PFSK-1 (cell line): Measurements from ENCODE around the gene RND1.

Experiments
- FOXP2 ChIP-seq: optimal IDR thresholded peaks from 2 replicates; pipeline ENCODE3; 2011; ENCODE audit warnings: borderline replicate concordance, control low read depth, inconsistent platforms; ENCODE audit not compliant: insufficient read depth; ENCODE audit errors: extremely low read length, extremely low read depth
- POLR2AphosphoS5 ChIP-seq: IDR thresholded peaks from 2 replicates; pipeline ENCODE4 v1.6.1; 2012; ENCODE audit warnings: low read depth, mild to moderate bottlenecking, control low read depth, low read length, moderate library complexity
- REST ChIP-seq, 2 experiments: IDR thresholded peaks; 2 replicates each; pipeline versions ENCODE4 v1.6.1 to v1.8.0; 2011 to 2012; ENCODE audit warnings: low read depth in 2 of 2, low read length in 2 of 2, control low read depth in 1 of 2, inconsistent platforms in 1 of 2, mild to moderate bottlenecking in 1 of 2, moderate library complexity in 1 of 2; ENCODE audit not compliant: insufficient read depth in 1 of 2
- SIN3A ChIP-seq: IDR thresholded peaks from 2 replicates; pipeline ENCODE4 v1.6.1; 2012; ENCODE audit warnings: mild to moderate bottlenecking, low read length, moderate library complexity, borderline replicate concordance; ENCODE audit not compliant: insufficient read depth
- TAF1 ChIP-seq: IDR thresholded peaks from 2 replicates; pipeline ENCODE4 v1.6.1; 2012; ENCODE audit warnings: low read length, control low read depth, borderline replicate concordance; ENCODE audit not compliant: insufficient read depth

RND1 gene

DNA sequence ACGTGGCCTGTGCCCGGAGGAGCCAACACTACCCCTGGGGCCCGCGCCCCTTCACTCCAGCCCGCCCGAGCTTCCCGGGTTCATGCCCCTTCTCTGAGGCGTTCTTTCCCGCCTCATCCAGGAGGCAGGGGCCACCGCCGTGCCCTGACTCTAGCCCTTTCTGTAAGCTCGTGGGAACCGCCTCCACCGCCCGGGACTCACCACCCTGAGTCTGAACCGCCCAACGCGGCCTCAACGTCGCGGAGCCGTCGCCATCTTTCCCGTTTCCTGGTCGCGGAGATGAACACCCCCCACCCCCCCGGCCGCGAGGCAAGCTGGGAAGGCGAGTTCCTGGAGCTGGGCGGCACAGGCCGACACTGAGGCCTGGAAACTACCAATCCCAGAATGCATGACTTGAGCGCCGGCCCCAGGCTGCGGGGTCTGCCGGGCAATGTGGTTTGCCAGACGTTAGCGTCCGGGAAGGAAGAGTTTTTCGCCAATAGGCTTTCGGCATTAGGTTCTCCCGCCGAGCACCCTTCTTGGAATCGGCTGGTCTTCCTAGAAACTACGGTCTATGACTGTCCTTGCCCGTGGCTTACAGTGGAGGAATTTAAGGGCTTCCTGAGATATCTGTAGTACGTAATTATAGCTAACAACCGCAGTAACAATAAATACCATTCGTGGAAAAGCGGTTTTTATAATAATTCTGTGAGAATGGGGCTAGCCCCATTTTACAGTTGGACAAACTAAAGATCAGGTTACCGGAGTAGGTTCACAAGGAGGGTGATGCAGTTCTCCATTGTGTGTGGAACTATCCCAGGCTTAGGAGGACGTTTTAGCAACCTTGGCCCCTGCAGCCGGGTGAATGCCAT, 13.6 kb downstream of the RND1 start, which contains the start of gene DDX23:
TSS of gene DDX23 (minus strand) at position 281 of the 851 bp plus-strand sequence. CDS start 6,381 bp downstream, outside the sequence.
- peak; percentile 24 for TF ChIP-seq FOXP2
- peak; percentile 72 for TF ChIP-seq POLR2AphosphoS5
- TF ChIP-seq SIN3A: peak; percentile 18; the same call in 1 of the 2 replicates
- peak in 1 of 2 experiments; percentile 34; a peak in 1 of 4 replicates for TF ChIP-seq REST (IDR thresholded peaks at IDR 0.05; ENCODE audit: insufficient read depth in 1 of 2, low read depth in 2 of 2, low read length in 2 of 2)
- TF ChIP-seq TAF1: peak; percentile 90

GRCh38 chr12:48838048-48838447, 27.6 kb downstream of the RND1 start:
- TF ChIP-seq REST (IDR thresholded peaks at IDR 0.05; ENCODE audit: insufficient read depth in 1 of 2, low read depth in 2 of 2, low read length in 2 of 2) (no peak), TAF1 (no peak), SIN3A (no peak), POLR2AphosphoS5 (no peak), FOXP2 (no peak)

- no peak for TF ChIP-seq TAF1
- TF ChIP-seq REST (IDR thresholded peaks at IDR 0.05; ENCODE audit: insufficient read depth in 1 of 2, low read depth in 2 of 2, low read length in 2 of 2): no peak
- TF ChIP-seq FOXP2: no peak
- no peak for TF ChIP-seq SIN3A
- TF ChIP-seq POLR2AphosphoS5: no peak
Observed at GRCh38 chr12:48832321-48833060, 33.2 kb downstream of the RND1 start.

- no peak for TF ChIP-seq REST (IDR thresholded peaks at IDR 0.05; ENCODE audit: insufficient read depth in 1 of 2, low read depth in 2 of 2, low read length in 2 of 2)
Observed at GRCh38 chr12:48831257-48831656, 34.4 kb downstream of the RND1 start.
